GM18951 (cell line): ENCODE measurements around the gene PRKX.
A peak's percentile ranks its signal among the peaks of the same experiment; 100 is the strongest.
"Not testable (repeated sequence)": the region's sequence is repeated elsewhere in the genome, so short reads cannot be mapped to it uniquely, and the experiment has no call there.

Experiments
- POLR2A ChIP-seq: IDR thresholded peaks from 4 replicates; pipeline ENCODE4 v1.6.1; 2011; ENCODE audit warnings: mild to moderate bottlenecking; ENCODE audit not compliant: insufficient read length, insufficient read depth; ENCODE audit errors: extremely low read depth
- in situ Hi-C: fragments of 300-500 bp; cut with MboI; formaldehyde crosslinking; loops from one replicate; pipeline ENCODE4 v1.12.0; 2022; ENCODE audit warnings: low sequenced_read_pairs, mixed read lengths, inconsistent platforms; ENCODE audit not compliant: unreplicated experiment

Gene PRKX

GRCh38 chrX:3717742-3718420 is 4.4 kb upstream of the PRKX start:
- TF ChIP-seq POLR2A, result no peak
- in situ Hi-C loops, result no loop called here

GRCh38 chrX:3715921-3716320 is 2.5 kb upstream of the PRKX start:
- in situ Hi-C loops, result no loop called here
- no peak for TF ChIP-seq POLR2A

GRCh38 chrX:3714706-3715479 is 1.4 kb upstream of the PRKX start:
- in situ Hi-C loops, result not testable (repeated sequence)

GRCh38 chrX:3713937-3714434 is 537 bp upstream of the PRKX start:
- no peak for TF ChIP-seq POLR2A
- in situ Hi-C loops, result no loop called here

GRCh38 chrX:3712870-3713224 is 602 bp downstream of the PRKX start:
- TF ChIP-seq POLR2A, result no peak
- in situ Hi-C loops, result no loop called here

GRCh38 chrX:3712051-3712869 is 1.2 kb downstream of the PRKX start:
- in situ Hi-C loops, result no loop called here
- peak; percentile 27 for TF ChIP-seq POLR2A

- no peak for TF ChIP-seq POLR2A
- in situ Hi-C loops, result no loop called here
These were observed 2.0 kb downstream of the PRKX start for GRCh38 chrX:3711331-3711917.

GRCh38 chrX:3707673-3708274 is 5.7 kb downstream of the PRKX start:
- in situ Hi-C loops, result not testable (repeated sequence)

GRCh38 chrX:3706481-3706880 is 7.0 kb downstream of the PRKX start:
- TF ChIP-seq POLR2A, result no peak
- in situ Hi-C loops, result no loop called here

GRCh38 chrX:3703251-3703650 is 10.2 kb downstream of the PRKX start:
- in situ Hi-C loops, result not testable (repeated sequence)

- in situ Hi-C loops, result not testable (repeated sequence)
These were observed 11.4 kb downstream of the PRKX start for GRCh38 chrX:3702095-3702494.

- in situ Hi-C loops, result not testable (repeated sequence)
These were observed 12.0 kb downstream of the PRKX start for GRCh38 chrX:3701445-3701928.

GRCh38 chrX:3699821-3700381 is 13.5 kb downstream of the PRKX start:
- TF ChIP-seq POLR2A, result no peak
- in situ Hi-C loops, result no loop called here
